Lower lobe of right lung (tissue), 2 donors: ENCODE measurements around the gene PKNOX2. TPM values are rescaled to one million over a fixed set of nuclear protein-coding genes. Genes with fewer than 3 reads are reported as not detected.
A peak's percentile ranks its signal among the peaks of the same experiment; 100 is the strongest.

Experiments
- ATAC-seq, 2 donors: fragments of 200-7000 bp; cut with Tn5 transposase; one replicate each; pipeline ENCODE4 v1.9.1; 2020 to 2022; ENCODE audit warnings: mild to moderate bottlenecking in 2 of 2, moderate library complexity in 2 of 2
- DNase-seq: peaks from one replicate; pipeline ENCODE4 v3.0.0-alpha.2; 2020
- H3K27ac ChIP-seq: fragments of 200-600 bp; one replicate; pipeline ENCODE4 v1.8.0; 2022
- H3K27me3 ChIP-seq: fragments of 200-600 bp; one replicate; pipeline ENCODE4 v1.8.0; 2022; ENCODE audit warnings: low read depth
- H3K36me3 ChIP-seq: fragments of 200-600 bp; one replicate; pipeline ENCODE4 v1.8.0; 2022; ENCODE audit warnings: mild to moderate bottlenecking
- H3K4me1 ChIP-seq: fragments of 200-600 bp; one replicate; pipeline ENCODE4 v1.8.0; 2022
- H3K4me3 ChIP-seq: fragments of 200-600 bp; one replicate; pipeline ENCODE4 v1.8.0; 2022; ENCODE audit warnings: mild to moderate bottlenecking
- H3K9me3 ChIP-seq: fragments of 200-600 bp; one replicate; pipeline ENCODE4 v1.8.0; 2022
- CTCF ChIP-seq: fragments of 200-600 bp; IDR thresholded peaks from one replicate; pipeline ENCODE4 v1.8.0; 2022; ENCODE audit warnings: antibody characterized with exemption, mild to moderate bottlenecking
- intact Hi-C: fragments of 100-400 bp; cut with DNase I; formaldehyde crosslinking; loops from one replicate; pipeline ENCODE4 v1.11.0; 2022
- long read RNA-seq: library from polyadenylated mRNA; unstranded; transcript quantifications from one replicate; pipeline ENCODE4 v2.0.0, GENCODE V29; 2021
- total RNA-seq: library from RNA; stranded (reverse); fragmentation: NEBNext Ultra II Directional; extraction: Animal tissue kit (Norgen Biotek cat#: 25700); gene quantifications from one replicate; pipeline ENCODE4 v1.2.1, GENCODE V29; 2021
- donor health status: DM: no; HTN: yes; CAD: no; lungs with severe emphysema.

PKNOX2 gene
- 14.4 TPM for total RNA-seq
- long read RNA-seq, partial matches to known transcripts, result 3 of 10 reads
- long read RNA-seq, other reads (novel, unspliced or antisense), result 7 of 10 reads

- DNase-seq, result peak; percentile 68
- Histone ChIP-seq H3K9me3 (no peaks in the 10 kb centered on the region), H3K27me3 (peaks cover 56% of the 10 kb centered on the region), H3K27ac (peak within 1 kb of the TSS; percentile 80), H3K4me3 (peak within 1 kb of the TSS; percentile 59), H3K36me3 (no peaks in the 10 kb centered on the region), H3K4me1 (peaks cover 26% of the 10 kb centered on the region)
- peak; percentile 67 for TF ChIP-seq CTCF
- peak; percentile 86 for ATAC-seq
- intact Hi-C loops, result no loop called here
These were observed at the start of gene PKNOX2 for GRCh38 chr11:125164422-125165110. TSS of gene PKNOX2 (plus strand) at chr11:125164751. CDS start at chr11:125351306, 186,555 bp downstream.

GRCh38 chr11:125117429-125117828 lies 47.1 kb upstream of the PKNOX2 start:
- Histone ChIP-seq H3K27me3 (no peaks in the 10 kb centered on the region), H3K36me3 (no peaks in the 10 kb centered on the region), H3K4me3 (no peak overlapping the region), H3K9me3 (no peaks in the 10 kb centered on the region), H3K4me1 (no peaks in the 10 kb centered on the region), H3K27ac (no peak overlapping the region)
- TF ChIP-seq CTCF, result no peak
- intact Hi-C loops, result no loop called here
- DNase-seq (no peak), ATAC-seq (no peak)

GRCh38 chr11:125123194-125123946 lies 41.2 kb upstream of the PKNOX2 start:
- H3K4me1 ChIP-seq, result peaks cover 8% of the 10 kb centered on the region
- H3K36me3 ChIP-seq, result no peaks in the 10 kb centered on the region
- peak overlapping the region; percentile 31 for H3K27ac ChIP-seq
- H3K4me3 ChIP-seq, result peak overlapping the region; percentile 17
- ATAC-seq (peak; percentile 48 to 84), DNase-seq (no peak)
- H3K27me3 ChIP-seq, result no peaks in the 10 kb centered on the region
- TF ChIP-seq CTCF, result no peak
- no peaks in the 10 kb centered on the region for H3K9me3 ChIP-seq
- intact Hi-C loops, result no loop called here

GRCh38 chr11:125123947-125124617 lies 40.5 kb upstream of the PKNOX2 start:
- intact Hi-C loops, result no loop called here
- no peaks in the 10 kb centered on the region for H3K27me3 ChIP-seq
- peaks cover 8% of the 10 kb centered on the region for H3K4me1 ChIP-seq
- no peaks in the 10 kb centered on the region for H3K9me3 ChIP-seq
- H3K36me3 ChIP-seq, result no peaks in the 10 kb centered on the region
- H3K27ac ChIP-seq, result peak overlapping the region; percentile 31
- peak; percentile 60 for TF ChIP-seq CTCF
- DNase-seq (peak; percentile 74), ATAC-seq (peak; percentile 93 to 96)
- H3K4me3 ChIP-seq, result peak overlapping the region; percentile 17

GRCh38 chr11:125124618-125124992 lies 39.9 kb upstream of the PKNOX2 start:
- Histone ChIP-seq H3K4me1 (peaks cover 8% of the 10 kb centered on the region), H3K27me3 (peaks cover 4% of the 10 kb centered on the region), H3K27ac (no peak overlapping the region), H3K4me3 (peak overlapping the region; percentile 17), H3K36me3 (no peaks in the 10 kb centered on the region), H3K9me3 (no peaks in the 10 kb centered on the region)
- intact Hi-C loops, result no loop called here
- ATAC-seq (no peak), DNase-seq (no peak)
- no peak for TF ChIP-seq CTCF
